T47D (cell line): Measurements from ENCODE around the gene KCNQ4.

Experiments used
- DNase-seq, 2 experiments: peaks; one replicate each; pipeline versions ENCODE4 v3.0.0 to v3.0.0-alpha.2; 2011 to 2012; ENCODE audit warnings: low read depth in 1 of 2, low spot score in 1 of 2
- JUND ChIP-seq: IDR thresholded peaks from 2 replicates; pipeline ENCODE4 v1.6.1; 2012; ENCODE audit warnings: low read depth
- in situ Hi-C: cut with HindIII; loops from 2 replicates; pipeline ENCODE4 v1.10.0; 2016; ENCODE audit warnings: low sequenced_read_pairs, low pct_unique_long_range_greater_than_20kb

KCNQ4 gene

GRCh38 chr1:40760984-40761383 is 22.6 kb upstream of the KCNQ4 start:
- in situ Hi-C loops, result no loop called here

GRCh38 chr1:40762144-40762923 is 21.3 kb upstream of the KCNQ4 start:
- in situ Hi-C loops, result no loop called here
- no peak for DNase-seq
- no peak for TF ChIP-seq JUND

More at GRCh38 chr1:40760984-40761383, 22.6 kb upstream of the KCNQ4 start:
- TF ChIP-seq JUND, result no peak
- DNase-seq, result no peak

- no peak for TF ChIP-seq JUND
- DNase-seq, result no peak
- in situ Hi-C loops, result no loop called here
Measured at GRCh38 chr1:40763742-40764532, 19.6 kb upstream of the KCNQ4 start.

GRCh38 chr1:40764981-40765380 is 18.6 kb upstream of the KCNQ4 start:
- no peak for DNase-seq
- no peak for TF ChIP-seq JUND
- in situ Hi-C loops, result no loop called here

- TF ChIP-seq JUND, result no peak
- in situ Hi-C loops, result no loop called here
- DNase-seq, result no peak
Measured at GRCh38 chr1:40766017-40766416, 17.6 kb upstream of the KCNQ4 start.

- in situ Hi-C loops, result no loop called here
- no peak for TF ChIP-seq JUND
- DNase-seq, result no peak
Measured at GRCh38 chr1:40766560-40766959, 17.0 kb upstream of the KCNQ4 start.

- in situ Hi-C loops, result no loop called here
- peak in 1 of 2 experiments; percentile 24 for DNase-seq
- TF ChIP-seq JUND, result no peak
Measured at GRCh38 chr1:40768146-40768990, 15.2 kb upstream of the KCNQ4 start.

- in situ Hi-C loops, result no loop called here
- DNase-seq, result no peak
- no peak for TF ChIP-seq JUND
Measured at GRCh38 chr1:40769815-40770214, 13.8 kb upstream of the KCNQ4 start.

GRCh38 chr1:40770296-40771070 is 13.1 kb upstream of the KCNQ4 start:
- in situ Hi-C loops, result no loop called here
- DNase-seq, result no peak

GRCh38 chr1:40772146-40772955 is 11.2 kb upstream of the KCNQ4 start:
- no peak for DNase-seq
- in situ Hi-C loops, result no loop called here
- TF ChIP-seq JUND, result no peak

More at GRCh38 chr1:40770296-40771070, 13.1 kb upstream of the KCNQ4 start:
- no peak for TF ChIP-seq JUND

- in situ Hi-C loops, result no loop called here
- no peak for TF ChIP-seq JUND
- DNase-seq, result no peak
Measured at GRCh38 chr1:40773748-40774265, 9.8 kb upstream of the KCNQ4 start.
